ENCODE data around the gene PPP4R2.
"Not testable (repeated sequence)": the region's sequence is repeated elsewhere in the genome, so short reads cannot be mapped to it uniquely, and the experiment has no call there.

PPP4R2 gene

GRCh38 chr3:73029321-73029796 lies 32.7 kb downstream of the PPP4R2 start:
- DNase-seq, result no peak

GRCh38 chr3:73030073-73030597 lies 33.5 kb downstream of the PPP4R2 start:
- no peak for DNase-seq

GRCh38 chr3:73031573-73032103 lies 35.0 kb downstream of the PPP4R2 start:
- no peak for DNase-seq

GRCh38 chr3:73036694-73037591 lies 40.3 kb downstream of the PPP4R2 start:
- no peak for DNase-seq

- no peak for DNase-seq
Measured at GRCh38 chr3:73041537-73041936, 44.9 kb downstream of the PPP4R2 start.

- no peak for DNase-seq
Measured at GRCh38 chr3:73043414-73043813, 46.8 kb downstream of the PPP4R2 start.

GRCh38 chr3:73045391-73045790 lies 48.8 kb downstream of the PPP4R2 start:
- no peak for DNase-seq

- DNase-seq, result no peak
Measured at GRCh38 chr3:73046195-73046594, 49.6 kb downstream of the PPP4R2 start.

- no peak for DNase-seq
Measured at GRCh38 chr3:73049319-73049718, 52.7 kb downstream of the PPP4R2 start.

GRCh38 chr3:73052857-73053256 lies 56.2 kb downstream of the PPP4R2 start:
- DNase-seq, result no peak

GRCh38 chr3:73055583-73055982 lies 59.0 kb downstream of the PPP4R2 start:
- DNase-seq, result no peak

- peak; percentile 5 for DNase-seq
Measured at GRCh38 chr3:73056014-73056844, 59.6 kb downstream of the PPP4R2 start.

GRCh38 chr3:73056845-73057150 lies 60.2 kb downstream of the PPP4R2 start:
- DNase-seq, result no peak

GRCh38 chr3:73060302-73060723 lies 63.7 kb downstream of the PPP4R2 start:
- no peak for DNase-seq

- no peak for DNase-seq
Measured at GRCh38 chr3:73061416-73061815, 64.8 kb downstream of the PPP4R2 start, which contains the start of gene EBLN2. Gene EBLN2, plus strand, starts transcription at chr3:73061659. Its CDS starts 423 bp downstream, at chr3:73062082.

- DNase-seq, result not testable (repeated sequence)
Measured at GRCh38 chr3:73066243-73066642, 69.6 kb downstream of the PPP4R2 start.

GRCh38 chr3:73068419-73068818 lies 71.8 kb downstream of the PPP4R2 start:
- DNase-seq, result no peak

GRCh38 chr3:73069187-73069586 lies 72.6 kb downstream of the PPP4R2 start:
- no peak for DNase-seq

- no peak for DNase-seq
Measured at GRCh38 chr3:73069775-73070444, 73.3 kb downstream of the PPP4R2 start.

GRCh38 chr3:73070675-73071575 lies 74.3 kb downstream of the PPP4R2 start:
- DNase-seq, result no peak

GRCh38 chr3:73071952-73072351 lies 75.3 kb downstream of the PPP4R2 start:
- no peak for DNase-seq

GRCh38 chr3:73072634-73073033 lies 76.0 kb downstream of the PPP4R2 start:
- DNase-seq, result no peak

All from SHP77 treated with DMSO at 0.1 percent for 48 hours (cell line).